DND-41 (cell line): ENCODE data around the gene ANKRD11.

Experiments
- ATAC-seq: fragments of 200-7000 bp; cut with Tn5 transposase; 3 replicates; pipeline ENCODE4 v1.9.1; 2021; ENCODE audit warnings: low read depth; ENCODE audit not compliant: insufficient read depth
- DNase-seq: peaks from one replicate; pipeline ENCODE4 v3.0.0-alpha.2; 2020
- H2AFZ ChIP-seq: 2 replicates; pipeline ENCODE4 v1.6.0; 2012; ENCODE audit warnings: low read depth, low read length
- H3K27ac ChIP-seq: 2 replicates; pipeline ENCODE4 v1.5.1; 2012; ENCODE audit warnings: low read length, inconsistent platforms
- H3K27me3 ChIP-seq: fragments of 200-600 bp; sonication (generic); 2 replicates; pipeline ENCODE4 v1.6.0; 2012; ENCODE audit warnings: low read length, mild to moderate bottlenecking, inconsistent platforms; ENCODE audit not compliant: insufficient read depth, poor library complexity
- H3K36me3 ChIP-seq: 2 replicates; pipeline ENCODE4 v1.5.1; 2012; ENCODE audit warnings: low read length, inconsistent platforms; ENCODE audit not compliant: insufficient read depth
- H3K4me1 ChIP-seq: 2 replicates; pipeline ENCODE4 v1.5.1; 2012; ENCODE audit warnings: mild to moderate bottlenecking, low read length; ENCODE audit not compliant: insufficient read depth
- H3K4me2 ChIP-seq: 2 replicates; pipeline ENCODE4 v1.6.0; 2012; ENCODE audit warnings: mild to moderate bottlenecking, moderate library complexity, low read length, inconsistent platforms; ENCODE audit not compliant: insufficient read depth
- H3K4me3 ChIP-seq, 2 experiments: fragments of 200-600 bp in 1 of 2; shearing (Covaris generic) in 1 of 2; 2 replicates each; pipeline ENCODE4 v1.5.1; 2012 to 2016; ENCODE audit warnings: inconsistent platforms in 2 of 2, low read length in 2 of 2, mild to moderate bottlenecking in 2 of 2, low read depth in 1 of 2, moderate library complexity in 1 of 2
- H3K79me2 ChIP-seq: 2 replicates; pipeline ENCODE4 v1.6.0; 2012; ENCODE audit warnings: low read length, inconsistent platforms; ENCODE audit not compliant: insufficient read depth
- H3K9ac ChIP-seq: 2 replicates; pipeline ENCODE4 v1.6.0; 2012; ENCODE audit warnings: low read depth, mild to moderate bottlenecking, inconsistent platforms, low read length, moderate library complexity
- H3K9me3 ChIP-seq: 2 replicates; pipeline ENCODE4 v1.5.1; 2012; ENCODE audit warnings: low read length, moderate library complexity, mild to moderate bottlenecking, inconsistent platforms; ENCODE audit not compliant: insufficient read depth, severe bottlenecking
- H4K20me1 ChIP-seq: 2 replicates; pipeline ENCODE4 v1.6.0; 2012; ENCODE audit warnings: low read length; ENCODE audit not compliant: insufficient read depth
- CTCF ChIP-seq: IDR thresholded peaks from 2 replicates; pipeline ENCODE4 v1.5.1; 2012; ENCODE audit warnings: borderline replicate concordance, low read length, moderate library complexity, mild to moderate bottlenecking; ENCODE audit not compliant: poor library complexity, severe bottlenecking; ENCODE audit errors: extremely low read depth
- EZH2 ChIP-seq: IDR thresholded peaks from 3 replicates; pipeline ENCODE4 v1.6.1; 2012; ENCODE audit warnings: borderline replicate concordance, low read depth, mild to moderate bottlenecking, moderate library complexity, low read length, inconsistent platforms; ENCODE audit not compliant: severe bottlenecking

The ANKRD11 gene

GRCh38 chr16:89314357-89314756, 176.0 kb downstream of the ANKRD11 start:
- no peak for ATAC-seq
- no peak for TF ChIP-seq CTCF
- Histone ChIP-seq H3K4me1 (peaks cover 44% of the 10 kb centered on the region), H4K20me1 (peaks cover 98% of the 10 kb centered on the region), H3K9ac (no peak overlapping the region), H3K79me2 (peaks cover 100% of the 10 kb centered on the region), H3K9me3 (no peaks in the 10 kb centered on the region), H3K36me3 (peaks cover 76% of the 10 kb centered on the region), H3K27me3 (no peaks in the 10 kb centered on the region), H3K27ac (no peak overlapping the region; the same call in 1 of the 2 replicates), H3K4me2 (no peak overlapping the region), H2AFZ (no peak overlapping the region), H3K4me3 (no peak overlapping the region)
- DNase-seq: no peak

DNA sequence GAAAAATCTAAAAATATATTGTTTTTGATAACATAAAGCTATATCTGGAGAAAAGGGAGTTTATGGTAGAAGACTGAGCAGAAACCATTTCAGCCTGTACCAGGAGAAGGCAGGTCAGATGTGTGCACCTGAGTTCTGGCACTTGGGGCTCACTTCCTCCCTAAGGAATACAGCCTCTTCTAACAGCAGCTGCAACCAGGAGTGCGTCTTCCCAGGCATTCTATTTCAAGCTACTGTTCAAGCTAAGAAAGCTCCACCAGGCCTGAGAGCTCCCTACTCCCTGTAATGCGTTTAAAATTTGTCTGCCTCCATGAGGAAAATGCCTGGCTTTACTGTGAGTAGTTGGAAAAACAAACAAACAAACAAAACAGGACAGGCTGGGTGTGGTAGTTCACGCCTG, 176.8 kb downstream of the ANKRD11 start:
- no peak overlapping the region for H3K27ac ChIP-seq
- H3K4me1 ChIP-seq: peaks cover 37% of the 10 kb centered on the region
- no peak overlapping the region for H3K9ac ChIP-seq
- DNase-seq: no peak
- H3K79me2 ChIP-seq: peaks cover 100% of the 10 kb centered on the region
- H3K27me3 ChIP-seq: no peaks in the 10 kb centered on the region
- no peak for ATAC-seq
- H2AFZ ChIP-seq: no peak overlapping the region
- H3K9me3 ChIP-seq: no peaks in the 10 kb centered on the region
- no peak overlapping the region for H3K4me3 ChIP-seq
- no peak overlapping the region for H3K4me2 ChIP-seq
- TF ChIP-seq CTCF: no peak
- TF ChIP-seq EZH2: no peak
- H4K20me1 ChIP-seq: peaks cover 98% of the 10 kb centered on the region
- peaks cover 81% of the 10 kb centered on the region for H3K36me3 ChIP-seq

- peaks cover 98% of the 10 kb centered on the region for H4K20me1 ChIP-seq
- no peak overlapping the region for H3K4me3 ChIP-seq
- no peak overlapping the region for H2AFZ ChIP-seq
- no peak overlapping the region for H3K4me2 ChIP-seq
- H3K79me2 ChIP-seq: peaks cover 100% of the 10 kb centered on the region
- H3K4me1 ChIP-seq: peaks cover 28% of the 10 kb centered on the region
- TF ChIP-seq EZH2: no peak
- no peak for TF ChIP-seq CTCF
- ATAC-seq: no peak
- H3K27me3 ChIP-seq: no peaks in the 10 kb centered on the region
- no peaks in the 10 kb centered on the region for H3K9me3 ChIP-seq
- no peak overlapping the region for H3K9ac ChIP-seq
- no peak for DNase-seq
- no peak overlapping the region for H3K27ac ChIP-seq
- H3K36me3 ChIP-seq: peaks cover 84% of the 10 kb centered on the region
These were observed 177.6 kb downstream of the ANKRD11 start for GRCh38 chr16:89312598-89313299.
